ENCODE measurements around the gene CPAMD8. TPM values are rescaled to one million over a fixed set of nuclear protein-coding genes. Genes with fewer than 3 reads are reported as not detected.
"Not testable (repeated sequence)": the region's sequence is repeated elsewhere in the genome, so short reads cannot be mapped to it uniquely, and the experiment has no call there.

Gene CPAMD8
- total RNA-seq, 1 donor from 2014 or later: 294 TPM

DNA sequence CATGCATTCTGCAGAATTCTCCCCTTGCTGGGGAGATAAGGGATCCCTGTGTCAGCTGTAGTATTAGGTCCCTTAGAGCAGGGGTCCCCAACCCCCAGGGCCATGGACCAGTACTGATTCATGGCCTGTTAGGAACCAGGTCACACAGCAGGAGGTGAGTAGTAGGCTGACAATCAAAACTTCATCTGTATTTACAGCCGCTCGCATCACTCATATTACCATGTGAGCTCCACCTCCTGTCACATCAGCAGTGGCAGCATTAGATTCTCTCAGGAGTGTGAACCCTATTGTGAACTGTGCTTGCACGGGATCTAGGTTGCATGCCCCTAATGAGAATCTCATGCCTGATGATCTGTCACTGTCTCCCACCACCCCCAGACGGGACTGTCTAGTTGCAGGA lies 37.9 kb downstream of the CPAMD8 start:
- no peak for DNase-seq (ENCODE audit: extremely low spot score, unreplicated experiment)
- Mint-ChIP-seq H3K4me1 (ENCODE audit: unreplicated experiment) (no peaks in the 10 kb centered on the region), H3K27me3 (ENCODE audit: unreplicated experiment) (no peaks in the 10 kb centered on the region), H3K36me3 (ENCODE audit: unreplicated experiment) (peaks cover 63% of the 10 kb centered on the region), H3K9me3 (ENCODE audit: unreplicated experiment) (peaks cover 12% of the 10 kb centered on the region), H3K27ac (ENCODE audit: unreplicated experiment) (no peak overlapping the region), H3K4me3 (ENCODE audit: unreplicated experiment) (no peak overlapping the region)
- TF ChIP-seq, protein P1, sequence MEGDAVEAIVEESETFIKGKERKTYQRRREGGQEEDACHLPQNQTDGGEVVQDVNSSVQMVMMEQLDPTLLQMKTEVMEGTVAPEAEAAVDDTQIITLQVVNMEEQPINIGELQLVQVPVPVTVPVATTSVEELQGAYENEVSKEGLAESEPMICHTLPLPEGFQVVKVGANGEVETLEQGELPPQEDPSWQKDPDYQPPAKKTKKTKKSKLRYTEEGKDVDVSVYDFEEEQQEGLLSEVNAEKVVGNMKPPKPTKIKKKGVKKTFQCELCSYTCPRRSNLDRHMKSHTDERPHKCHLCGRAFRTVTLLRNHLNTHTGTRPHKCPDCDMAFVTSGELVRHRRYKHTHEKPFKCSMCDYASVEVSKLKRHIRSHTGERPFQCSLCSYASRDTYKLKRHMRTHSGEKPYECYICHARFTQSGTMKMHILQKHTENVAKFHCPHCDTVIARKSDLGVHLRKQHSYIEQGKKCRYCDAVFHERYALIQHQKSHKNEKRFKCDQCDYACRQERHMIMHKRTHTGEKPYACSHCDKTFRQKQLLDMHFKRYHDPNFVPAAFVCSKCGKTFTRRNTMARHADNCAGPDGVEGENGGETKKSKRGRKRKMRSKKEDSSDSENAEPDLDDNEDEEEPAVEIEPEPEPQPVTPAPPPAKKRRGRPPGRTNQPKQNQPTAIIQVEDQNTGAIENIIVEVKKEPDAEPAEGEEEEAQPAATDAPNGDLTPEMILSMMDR (IDR thresholded peaks at IDR 0.05): no peak

DNA sequence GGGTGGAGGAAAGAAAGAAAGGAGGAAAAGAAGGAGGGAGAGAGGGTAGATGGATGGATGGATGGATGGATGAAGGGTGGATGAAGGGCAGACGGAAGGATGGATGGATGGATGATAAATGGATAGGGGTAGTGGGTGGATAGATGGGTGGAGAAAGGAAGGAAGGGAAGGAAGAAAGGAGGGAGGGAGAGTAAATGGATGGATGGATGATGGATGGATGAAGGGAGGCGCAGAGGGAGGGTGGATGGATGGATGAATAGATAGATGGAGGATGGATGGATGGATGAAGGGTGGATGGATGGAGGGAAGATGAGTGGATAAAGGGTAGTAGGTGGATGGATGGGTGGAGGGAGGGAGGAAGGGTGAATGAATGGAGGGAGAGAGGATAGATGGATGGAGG lies 41.2 kb downstream of the CPAMD8 start:
- H3K27me3 Mint-ChIP-seq (ENCODE audit: unreplicated experiment): no peaks in the 10 kb centered on the region
- H3K4me3 Mint-ChIP-seq (ENCODE audit: unreplicated experiment): no peak overlapping the region
- TF ChIP-seq, protein P1 (IDR thresholded peaks at IDR 0.05): no peak
- no peak for DNase-seq (ENCODE audit: extremely low spot score, unreplicated experiment)
- H3K36me3 Mint-ChIP-seq (ENCODE audit: unreplicated experiment): peaks cover 53% of the 10 kb centered on the region
- no peaks in the 10 kb centered on the region for H3K4me1 Mint-ChIP-seq (ENCODE audit: unreplicated experiment)
- H3K27ac Mint-ChIP-seq (ENCODE audit: unreplicated experiment): no peak overlapping the region
- H3K9me3 Mint-ChIP-seq (ENCODE audit: unreplicated experiment): peaks cover 13% of the 10 kb centered on the region

DNA sequence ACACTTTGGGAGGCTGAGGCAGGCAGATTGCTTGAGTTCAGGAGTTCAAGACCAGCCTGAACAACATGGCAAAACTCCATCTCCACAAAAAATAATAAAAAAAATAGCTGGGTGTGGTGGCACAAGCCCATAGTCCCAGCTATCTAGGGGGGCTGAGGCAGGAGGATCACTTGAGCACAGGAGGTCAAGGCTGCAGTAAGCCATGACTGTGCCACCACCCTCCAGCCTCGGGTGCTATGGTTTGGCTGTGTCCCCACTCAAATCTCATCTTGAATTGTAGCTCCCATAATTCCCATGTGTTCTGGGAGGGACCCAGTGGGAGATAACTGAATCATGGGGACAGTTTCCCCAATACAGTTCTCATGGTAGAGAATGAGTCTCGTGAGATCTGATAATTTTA lies 44.0 kb downstream of the CPAMD8 start:
- Mint-ChIP-seq H3K36me3 (ENCODE audit: unreplicated experiment) (peaks cover 57% of the 10 kb centered on the region), H3K9me3 (ENCODE audit: unreplicated experiment) (peaks cover 27% of the 10 kb centered on the region)
- not testable (repeated sequence) for H3K27ac Mint-ChIP-seq (ENCODE audit: unreplicated experiment); H3K27me3 Mint-ChIP-seq (ENCODE audit: unreplicated experiment); DNase-seq (ENCODE audit: extremely low spot score, unreplicated experiment); H3K4me3 Mint-ChIP-seq (ENCODE audit: unreplicated experiment); H3K4me1 Mint-ChIP-seq (ENCODE audit: unreplicated experiment)

DNA sequence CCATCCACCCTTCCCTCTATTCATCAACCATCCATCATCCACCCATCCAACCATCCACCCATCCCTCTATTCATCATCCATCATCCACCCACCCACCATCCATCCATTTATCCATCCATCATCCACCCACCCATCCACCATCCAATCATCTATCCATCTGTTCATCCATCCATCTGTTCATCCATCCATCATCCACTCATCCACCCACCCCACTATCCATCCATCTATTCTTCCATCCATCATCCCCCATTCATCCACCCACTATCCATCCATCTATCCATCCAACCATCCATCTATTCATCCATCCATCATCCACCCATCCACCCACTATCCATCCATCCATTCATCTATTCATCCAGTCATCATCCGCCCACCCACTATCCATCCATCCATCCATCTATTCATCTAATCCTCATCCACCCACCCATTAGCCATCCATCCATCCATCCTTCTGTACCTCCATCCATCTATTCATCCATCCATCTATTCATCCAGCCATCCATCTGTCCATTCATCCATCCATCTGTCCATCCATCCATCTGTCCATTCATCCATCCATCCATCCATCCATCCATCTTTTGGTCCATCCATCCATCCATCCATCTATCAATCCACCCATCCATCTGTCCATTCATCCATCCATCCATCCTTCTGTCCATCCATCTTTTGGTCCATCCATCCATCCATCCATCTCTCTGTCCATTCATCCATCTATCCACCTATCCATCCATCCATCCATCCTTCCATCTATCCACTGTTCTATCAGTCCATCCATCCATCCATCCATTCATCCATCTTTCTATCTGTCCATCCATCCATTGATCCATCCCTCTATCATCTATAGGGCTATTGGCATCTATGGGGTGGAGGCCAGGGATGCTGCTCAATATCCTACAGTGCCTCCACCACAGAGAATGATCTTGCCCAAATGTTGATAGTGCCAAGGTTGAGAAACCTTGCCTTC lies 47.5 kb downstream of the CPAMD8 start:
- Mint-ChIP-seq H3K36me3 (ENCODE audit: unreplicated experiment) (peaks cover 49% of the 10 kb centered on the region), H3K9me3 (ENCODE audit: unreplicated experiment) (peaks cover 23% of the 10 kb centered on the region), H3K27ac (ENCODE audit: unreplicated experiment) (no peak overlapping the region), H3K4me3 (ENCODE audit: unreplicated experiment) (no peak overlapping the region), H3K27me3 (ENCODE audit: unreplicated experiment) (no peaks in the 10 kb centered on the region), H3K4me1 (ENCODE audit: unreplicated experiment) (no peaks in the 10 kb centered on the region)
- no peak for DNase-seq (ENCODE audit: extremely low spot score, unreplicated experiment)
- TF ChIP-seq, protein P1 (IDR thresholded peaks at IDR 0.05): no peak

DNA sequence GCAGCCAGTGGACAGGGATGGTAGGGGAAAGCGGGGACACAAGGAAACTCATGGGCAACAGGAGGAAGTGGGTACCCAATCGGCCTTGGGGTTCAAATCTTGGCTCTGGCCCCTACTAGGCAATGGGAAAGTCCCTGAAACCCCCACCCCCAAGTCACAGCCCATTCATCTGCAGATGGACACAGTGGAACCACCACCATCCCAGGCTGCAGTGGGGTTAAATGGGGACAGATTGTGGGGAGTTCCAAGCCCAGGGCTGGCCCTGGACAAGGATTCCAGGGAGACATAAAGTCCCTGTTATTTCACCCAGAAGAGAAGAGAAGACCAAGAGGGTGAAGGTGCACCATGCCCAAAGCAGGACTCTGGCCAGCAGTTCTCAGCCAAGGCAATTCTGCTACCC lies 48.5 kb downstream of the CPAMD8 start:
- Mint-ChIP-seq H3K4me3 (ENCODE audit: unreplicated experiment) (no peak overlapping the region), H3K36me3 (ENCODE audit: unreplicated experiment) (peaks cover 41% of the 10 kb centered on the region), H3K9me3 (ENCODE audit: unreplicated experiment) (peaks cover 15% of the 10 kb centered on the region), H3K27ac (ENCODE audit: unreplicated experiment) (no peak overlapping the region), H3K4me1 (ENCODE audit: unreplicated experiment) (no peaks in the 10 kb centered on the region), H3K27me3 (ENCODE audit: unreplicated experiment) (no peaks in the 10 kb centered on the region)
- DNase-seq (ENCODE audit: extremely low spot score, unreplicated experiment): no peak
- TF ChIP-seq, protein P1 (IDR thresholded peaks at IDR 0.05): no peak

Data from osteocyte (in vitro differentiated cells).